GM12892 (cell line): Measurements from ENCODE around the gene CELF2.
A peak's percentile ranks its signal among the peaks of the same experiment; 100 is the strongest.

Experiments
- POLR2A ChIP-seq: IDR thresholded peaks from 2 replicates; pipeline ENCODE4 v1.6.1; 2011; ENCODE audit warnings: low read depth, low read length, control low read depth
- POLR2AphosphoS5 ChIP-seq: IDR thresholded peaks from 2 replicates; pipeline ENCODE4 v1.6.1; 2011; ENCODE audit warnings: low read depth, low read length, control low read depth

DNA sequence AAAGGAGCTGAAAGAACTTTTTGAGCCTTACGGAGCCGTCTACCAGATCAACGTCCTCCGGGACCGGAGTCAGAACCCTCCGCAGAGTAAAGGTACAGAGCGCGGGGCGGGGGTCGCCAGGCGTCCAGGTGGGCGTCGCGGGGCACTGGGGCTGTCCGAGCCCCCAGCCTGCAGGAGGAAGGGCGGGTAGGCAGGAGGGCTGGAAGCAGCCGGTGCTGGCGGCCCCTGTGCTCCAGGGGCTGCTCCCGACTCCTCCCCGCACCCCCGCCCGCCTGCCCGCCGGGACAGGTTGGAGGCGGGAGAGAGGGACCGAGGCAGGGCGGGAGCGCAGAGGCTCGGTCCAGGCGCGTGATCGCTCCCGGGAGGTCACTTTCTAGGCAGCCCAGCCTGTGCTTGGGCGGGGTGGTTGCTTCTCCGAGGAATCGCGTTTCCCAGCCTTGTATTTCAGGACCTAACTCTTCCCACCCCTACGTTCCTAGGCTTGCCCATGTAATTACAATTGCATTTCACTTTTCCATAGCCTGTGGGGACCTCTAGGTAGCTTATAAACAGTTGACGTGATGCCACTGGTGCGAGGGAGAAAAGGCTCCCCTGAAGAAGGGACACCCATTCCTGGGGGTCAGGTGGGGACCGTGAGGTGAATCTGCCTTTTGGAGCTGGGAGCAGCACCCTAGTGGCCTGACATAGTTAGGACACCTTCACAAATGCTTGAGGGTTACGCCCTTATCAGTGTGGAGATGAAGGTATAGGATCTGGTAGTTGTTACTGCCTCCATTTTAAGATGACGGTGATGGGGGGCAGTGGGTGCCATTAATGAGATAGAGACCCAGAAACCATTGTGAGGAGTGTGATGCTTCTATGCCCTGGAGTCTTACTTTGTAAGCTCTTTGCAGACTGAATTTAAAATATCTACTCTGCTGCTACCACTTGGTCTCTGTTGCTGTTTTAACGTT, 148.2 kb downstream of the CELF2 start:
- peak; percentile 78 for TF ChIP-seq POLR2AphosphoS5
- TF ChIP-seq POLR2A, result peak; percentile 54
